HCT116 (cell line): ENCODE measurements around the gene SLC46A1. TPM values are rescaled to one million over a fixed set of nuclear protein-coding genes. Genes with fewer than 3 reads are reported as not detected.

Experiments used
- ATAC-seq: fragments of 200-7000 bp; cut with Tn5 transposase; 2 replicates; pipeline ENCODE4 v1.9.1; 2020; ENCODE audit warnings: mild to moderate bottlenecking, moderate library complexity
- BruUV-seq: library from RNA; stranded (reverse); fragments of 400-500 nt; replicated peaks from 2 replicates; lab custom pipeline; 2021; lab: Mats Ljungman, UMichigan
- CTCF ChIA-PET: fragments of 300-600 bp; sonication (Branson Sonifier 250); formaldehyde crosslinking; loops from one replicate; lab custom pipeline; 2021; ENCODE audit warnings: antibody characterized with exemption; lab: Charles Lee
- POLR2A ChIA-PET: fragments of 300-600, 350-600 bp; sonication (Branson Sonifier 250); formaldehyde crosslinking; loops from one replicate; lab custom pipeline; 2021; ENCODE audit warnings: antibody characterized with exemption; lab: Charles Lee
- RAD21 ChIA-PET, 2 experiments: fragments of 300-600 bp; sonication (Branson Sonifier 250); formaldehyde crosslinking; loops; one replicate each; lab custom pipeline; 2023; ENCODE audit warnings: low total read pairs in 2 of 2; ENCODE audit not compliant: uncharacterized antibody in 2 of 2, unreplicated experiment in 2 of 2, low non-redundant PET in 1 of 2; lab: Charles Lee
- DNase-seq: peaks from one replicate; pipeline ENCODE4 v3.0.0-alpha.2; 2010; ENCODE audit warnings: low read depth, low spot score
- H2AFZ ChIP-seq: fragments of 200-600 bp; shearing (Covaris generic), sonication (generic); 2 replicates; pipeline ENCODE4 v1.6.1; 2017; ENCODE audit warnings: low read depth, mixed run types, mixed read lengths, antibody characterized with exemption, low read length; ENCODE audit not compliant: poor library complexity, severe bottlenecking
- H3K27ac ChIP-seq: 2 replicates; pipeline ENCODE4 v1.5.1; 2012; ENCODE audit warnings: low read depth, low read length
- H3K27me3 ChIP-seq: fragments of 200-600 bp; sonication (generic); 2 replicates; pipeline ENCODE4 v1.6.1; 2016; ENCODE audit warnings: mixed run types, low read length, mixed read lengths; ENCODE audit not compliant: insufficient read depth
- H3K36me3 ChIP-seq, 2 experiments: fragments of 200-500 bp in 1 of 2; fragments of 200-600 bp in 1 of 2; sonication (Bioruptor generic) in 1 of 2; sonication (generic) in 1 of 2; 2 replicates each; pipeline versions ENCODE4 v1.5.1 to v1.6.1; 2014 to 2016; ENCODE audit warnings: low read length in 2 of 2, inconsistent platforms in 1 of 2, mixed read lengths in 1 of 2, mixed run types in 1 of 2; ENCODE audit not compliant: insufficient read depth in 2 of 2, control insufficient read depth in 1 of 2
- H3K4me1 ChIP-seq, 2 experiments: fragments of 200-600 bp in 1 of 2; sonication (generic) in 1 of 2; 2 replicates each; pipeline versions ENCODE4 v1.5.1 to v1.6.1; 2012 to 2017; ENCODE audit warnings: low read length in 2 of 2, inconsistent platforms in 1 of 2, mild to moderate bottlenecking in 1 of 2, mixed read lengths in 1 of 2, mixed run types in 1 of 2, moderate library complexity in 1 of 2; ENCODE audit not compliant: insufficient read depth in 2 of 2, control insufficient read depth in 1 of 2
- H3K4me2 ChIP-seq: fragments of 200-600 bp; sonication (generic); 2 replicates; pipeline ENCODE4 v1.6.1; 2017; ENCODE audit warnings: mixed run types, low read length, mixed read lengths
- H3K4me3 ChIP-seq, 2 experiments: fragments of 200-600 bp in 1 of 2; sonication (generic) in 1 of 2; replicated peaks in 1 of 2; 2 replicates each; pipeline ENCODE4 v1.5.1; 2011 to 2016; ENCODE audit warnings: low read length in 2 of 2, control low read depth in 1 of 2, low read depth in 1 of 2, mild to moderate bottlenecking in 1 of 2, mixed read lengths in 1 of 2, mixed run types in 1 of 2
- H3K79me2 ChIP-seq: fragments of 200-600 bp; sonication (generic); 2 replicates; pipeline ENCODE4 v1.6.1; 2017; ENCODE audit warnings: mild to moderate bottlenecking, mixed run types, low read length, moderate library complexity, mixed read lengths; ENCODE audit not compliant: insufficient read depth
- H3K9ac ChIP-seq: fragments of 200-600 bp; sonication (generic); 2 replicates; pipeline ENCODE4 v1.6.1; 2016; ENCODE audit warnings: low read length, mixed read lengths
- H3K9me2 ChIP-seq: fragments of 200-600 bp; sonication (generic), shearing (Covaris generic); 2 replicates; pipeline ENCODE4 v1.6.1; 2017; ENCODE audit warnings: mixed run types, mild to moderate bottlenecking, moderate library complexity; ENCODE audit not compliant: insufficient read depth
- H3K9me3 ChIP-seq, 2 experiments: fragments of 200-500 bp in 1 of 2; fragments of 200-600 bp in 1 of 2; sonication (Bioruptor generic) in 1 of 2; sonication (generic) in 1 of 2; 2 replicates each; pipeline ENCODE4 v1.6.1; 2014 to 2017; ENCODE audit warnings: low read length in 2 of 2, mixed read lengths in 2 of 2, inconsistent platforms in 1 of 2, low read depth in 1 of 2, mild to moderate bottlenecking in 1 of 2, mixed run types in 1 of 2, moderate library complexity in 1 of 2; ENCODE audit not compliant: control insufficient read depth in 1 of 2, insufficient read depth in 1 of 2
- H4K20me1 ChIP-seq: fragments of 200-600 bp; sonication (generic), shearing (Covaris generic); 2 replicates; pipeline ENCODE4 v1.6.1; 2017; ENCODE audit warnings: mixed run types, mild to moderate bottlenecking, moderate library complexity; ENCODE audit not compliant: insufficient read depth
- ATF3 ChIP-seq: IDR thresholded peaks from 2 replicates; pipeline ENCODE4 v1.6.1; 2012
- CTCF ChIP-seq, 3 experiments: fragments of 200-600 bp in 1 of 3; sonication (generic) in 1 of 3; IDR thresholded peaks in 2 of 3; conservative IDR thresholded peaks in 1 of 3; 2 replicates each; pipeline ENCODE4 v1.5.1; 2012 to 2017; ENCODE audit warnings: low read depth in 2 of 3, low read length in 2 of 3, antibody characterized with exemption in 1 of 3, borderline replicate concordance in 1 of 3, control low read depth in 1 of 3, mild to moderate bottlenecking in 1 of 3, mixed read lengths in 1 of 3, mixed run types in 1 of 3, moderate library complexity in 1 of 3; ENCODE audit not compliant: insufficient read depth in 1 of 3
- ZNF274 ChIP-seq: fragments of 200-500 bp; sonication (Bioruptor generic); IDR thresholded peaks from 2 replicates; pipeline ENCODE4 v1.6.1; 2014; ENCODE audit warnings: mild to moderate bottlenecking, low read depth, low read length, inconsistent platforms
- intact Hi-C: fragments of 100-400 bp; cut with micrococcal nuclease; formaldehyde crosslinking; loops from 2 replicates; pipeline ENCODE4 v1.10.0; 2022
- total RNA-seq: library from RNA; stranded (reverse); gene quantifications from one replicate; pipeline ENCODE4 v1.2.1, GENCODE V29; 2021; ENCODE audit not compliant: unreplicated experiment

Gene SLC46A1
- total RNA-seq, 1 experiment from 2014 or later = 17.8 TPM

DNA sequence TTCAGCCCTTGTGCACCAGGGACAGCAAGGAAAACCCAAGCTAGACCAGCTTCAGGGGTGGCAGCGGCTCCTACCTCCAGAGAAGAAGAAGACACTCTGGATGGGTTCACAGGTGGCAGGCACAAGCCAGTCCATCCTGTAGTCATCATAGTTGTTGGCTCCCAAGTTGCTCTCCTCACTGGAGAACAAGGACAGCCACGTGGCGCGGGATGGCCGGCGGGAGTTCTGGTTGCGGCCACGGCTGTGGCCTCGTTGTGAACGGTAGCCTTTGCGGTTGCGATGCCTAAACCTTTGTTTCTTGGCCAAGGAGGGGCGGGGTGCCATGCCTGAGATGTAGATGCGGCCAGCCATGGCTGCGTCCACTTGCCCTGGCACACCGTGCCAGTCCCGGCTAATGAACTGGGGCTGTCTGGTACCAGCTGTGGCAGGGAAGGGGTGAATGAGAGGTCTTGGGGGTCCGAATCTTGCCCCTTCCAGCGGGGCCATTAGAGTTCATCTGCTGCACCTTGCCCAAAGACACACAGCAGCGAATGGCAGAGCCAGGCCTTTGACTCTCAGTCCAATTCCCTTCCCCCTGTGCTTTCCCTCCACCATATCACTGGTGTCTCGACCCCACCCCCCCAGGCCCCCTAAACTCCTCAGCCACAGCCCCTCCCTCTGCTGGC, 38.2 kb downstream of the SLC46A1 start (continued):
- TF ChIP-seq ATF3 = no peak
- TF ChIP-seq ZNF274 = no peak

GRCh38 chr17:28366605-28367004, 39.4 kb downstream of the SLC46A1 start:
- Histone ChIP-seq H3K9ac (no peak overlapping the region), H3K4me2 (no peak overlapping the region), H4K20me1 (no peaks in the 10 kb centered on the region), H3K79me2 (no peaks in the 10 kb centered on the region), H3K9me2 (no peaks in the 10 kb centered on the region), H3K4me1 (peaks cover 7 to 17% of the 10 kb centered on the region in 2 experiments; a peak in 3 of 4 replicates), H3K4me3 (no peak overlapping the region), H3K9me3 (no peaks in the 10 kb centered on the region), H3K27ac (no peak overlapping the region), H3K27me3 (no peaks in the 10 kb centered on the region), H2AFZ (no peak overlapping the region), H3K36me3 (peaks cover 0 to 2% of the 10 kb centered on the region in 2 experiments; a peak in 3 of 4 replicates)
- ATAC-seq (no peak), DNase-seq (no peak)
- ChIA-PET CTCF (interaction anchor here (1.0 to 1.7 kb wide), 2 partner anchors 31 to 50 kb away, joined by 3 to 4 read pairs; partner anchors contain the start of gene TNFAIP1), POLR2A (interaction anchor here (1.3 kb wide), 1 partner anchor 9 kb away, joined by 3 read pairs; a partner anchor contains a TSS), RAD21 (no interaction called here)
- BruUV-seq = no TSS peak
- TF ChIP-seq ZNF274 (no peak), CTCF (IDR thresholded peaks at IDR 0.05 in 2 of 3, conservative IDR thresholded peaks at IDR 0.05 in 1 of 3; ENCODE audit: borderline replicate concordance in 1 of 3, insufficient read depth in 1 of 3, low read depth in 2 of 3, low read length in 2 of 3) (peak in 2 of 3 experiments; percentile 14 to 29; a peak in 2 of 6 replicates)
- intact Hi-C loops = no loop called here
